A549 (cell line): ENCODE measurements around the gene HPGD. TPM values are rescaled to one million over a fixed set of nuclear protein-coding genes. Genes with fewer than 3 reads are reported as not detected.

ENCODE experiments used
- ATAC-seq, 2 experiments: fragments of 200-7000 bp in 1 of 2; fragments of >200 bp in 1 of 2; cut with Nextera tagmentation in 1 of 2; cut with Tn5 transposase in 1 of 2; 3 replicates each; pipeline versions ENCODE4 v1.8.0 to v1.9.1; 2018 to 2020; ENCODE audit warnings: mild to moderate bottlenecking in 1 of 2, moderate library complexity in 1 of 2
- CTCF ChIA-PET: fragments of 300-600 bp; sonication (Branson Sonifier 250); formaldehyde crosslinking; extraction: SDS; loops from one replicate; lab custom pipeline; 2021; ENCODE audit warnings: antibody characterized with exemption, inconsistent platforms; lab: Yijun Ruan, JAX
- POLR2A ChIA-PET: fragments of 350-600 bp; formaldehyde crosslinking; extraction: SDS; loops from one replicate; lab custom pipeline; 2021; ENCODE audit warnings: antibody characterized with exemption, inconsistent platforms; lab: Yijun Ruan, JAX
- DNase-seq, 2 experiments: peaks; one replicate each; pipeline versions ENCODE4 v3.0.0 to v3.0.0-alpha.2; 2011 to 2016; ENCODE audit warnings: low read depth in 1 of 2, low spot score in 1 of 2
- FAIRE-seq: peaks from 2 replicates; lab custom pipeline; 2011; peaks lifted over from hg19 to GRCh38; lab: Jason Lieb, UNC
- H3K27ac ChIP-seq, 2 experiments: fragments of >200 bp; sonication (Bioruptor Twin); formaldehyde crosslinking; 3 replicates each; pipeline ENCODE4 v1.5.1; 2016 to 2017
- H3K4me1 ChIP-seq: fragments of >200 bp; sonication (Bioruptor Twin); formaldehyde crosslinking; 3 replicates; pipeline ENCODE4 v1.6.1; 2016
- H3K4me2 ChIP-seq: fragments of >200 bp; sonication (Bioruptor Twin); formaldehyde crosslinking; 3 replicates; pipeline ENCODE4 v1.6.1; 2016
- H3K4me3 ChIP-seq: fragments of >200 bp; sonication (Bioruptor Twin); formaldehyde crosslinking; 3 replicates; pipeline ENCODE4 v1.5.1; 2016
- H3K9me3 ChIP-seq: fragments of >200 bp; sonication (Bioruptor Twin); formaldehyde crosslinking; 3 replicates; pipeline ENCODE4 v1.6.1; 2016
- ATOH8 ChIP-seq: fragments of 250-450 bp; sonication (Bioruptor Pico); IDR thresholded peaks from 2 replicates; pipeline ENCODE4 v1.5.0; 2020; ENCODE audit warnings: low read depth, mild to moderate bottlenecking, moderate library complexity
- BCL3 ChIP-seq: fragments of >200 bp; sonication (Bioruptor Twin); formaldehyde crosslinking; IDR thresholded peaks from 3 replicates; pipeline ENCODE4 v1.6.1; 2016
- BHLHE40 ChIP-seq: IDR thresholded peaks from 2 replicates; pipeline ENCODE4 v1.6.1; 2012; ENCODE audit warnings: low read depth, low read length, inconsistent platforms
- CBX2 ChIP-seq: fragments of 200-600 bp; sonication (generic); IDR thresholded peaks from 2 replicates; pipeline ENCODE4 v1.6.1; 2016; ENCODE audit warnings: low read depth, mild to moderate bottlenecking, borderline replicate concordance
- CBX8 ChIP-seq: fragments of 200-600 bp; sonication (generic); IDR thresholded peaks from 2 replicates; pipeline ENCODE4 v1.6.1; 2016
- CHD2 ChIP-seq: fragments of 150-350 bp; IDR thresholded peaks from 2 replicates; pipeline ENCODE4 v1.6.1; 2014; ENCODE audit warnings: low read length; ENCODE audit not compliant: partially characterized antibody
- CHD4 ChIP-seq: fragments of 200-600 bp; sonication (generic); IDR thresholded peaks from 2 replicates; pipeline ENCODE4 v1.6.1; 2016; ENCODE audit warnings: antibody characterized with exemption, mild to moderate bottlenecking, borderline replicate concordance
- EP300 ChIP-seq, 2 experiments: fragments of >200 bp; sonication (Bioruptor Twin); formaldehyde crosslinking; IDR thresholded peaks; 2 replicates in 1 of 2; 3 replicates in 1 of 2; pipeline ENCODE4 v1.6.1; 2016 to 2017
- FOSB ChIP-seq: fragments of 250-450 bp; sonication (Bioruptor Pico); IDR thresholded peaks from 2 replicates; pipeline ENCODE4 v1.5.0; 2020; ENCODE audit warnings: mild to moderate bottlenecking, moderate library complexity
- FOSL2 ChIP-seq, 2 experiments: fragments of 450-650 bp in 1 of 2; fragments of >200 bp in 1 of 2; sonication (Bioruptor Twin) in 1 of 2; formaldehyde crosslinking; IDR thresholded peaks; 2 replicates each; pipeline versions ENCODE4 v1.5.0 to v1.6.1; 2016 to 2020; ENCODE audit warnings: mild to moderate bottlenecking in 1 of 2, moderate library complexity in 1 of 2
- HES2 ChIP-seq: fragments of >200 bp; sonication (Bioruptor Twin); formaldehyde crosslinking; IDR thresholded peaks from 2 replicates; pipeline ENCODE4 v1.6.1; 2016
- HEYL ChIP-seq: fragments of 250-450 bp; sonication (Bioruptor Pico); IDR thresholded peaks from 2 replicates; pipeline ENCODE4 v1.8.0; 2021; ENCODE audit warnings: mild to moderate bottlenecking, moderate library complexity
- HOXB13 ChIP-seq: fragments of 250-450 bp; sonication (Bioruptor Pico); IDR thresholded peaks from 2 replicates; pipeline ENCODE4 v1.5.0; 2020; ENCODE audit warnings: low read depth, mild to moderate bottlenecking, moderate library complexity
- MAFK ChIP-seq: fragments of 450-650 bp; IDR thresholded peaks from 2 replicates; pipeline ENCODE4 v1.6.1; 2014; ENCODE audit not compliant: partially characterized antibody
- MAZ ChIP-seq: fragments of 150-350 bp; IDR thresholded peaks from 2 replicates; pipeline ENCODE4 v1.6.1; 2014; ENCODE audit warnings: antibody characterized with exemption, low read depth, low read length, borderline replicate concordance
- MYC ChIP-seq: IDR thresholded peaks from 2 replicates; pipeline ENCODE4 v1.6.1; 2012; ENCODE audit warnings: mild to moderate bottlenecking, inconsistent platforms, low read length, improper control_type of control experiment, borderline replicate concordance
- NFE2L2 ChIP-seq: fragments of 150-350 bp; conservative IDR thresholded peaks from 2 replicates; pipeline ENCODE4 v1.6.1; 2014; ENCODE audit warnings: low read length
- NPAS2 ChIP-seq: fragments of 250-450 bp; sonication (Bioruptor Pico); IDR thresholded peaks from 2 replicates; pipeline ENCODE4 v1.8.0; 2022; ENCODE audit warnings: mild to moderate bottlenecking, moderate library complexity, borderline replicate concordance
- NR3C1 ChIP-seq: fragments of >200 bp; sonication (Bioruptor Twin); formaldehyde crosslinking; IDR thresholded peaks from 3 replicates; pipeline ENCODE4 v1.6.1; 2017
- PBX3 ChIP-seq: IDR thresholded peaks from 2 replicates; pipeline ENCODE4 v1.6.1; 2012
- PHF8 ChIP-seq: fragments of 200-600 bp; sonication (generic); IDR thresholded peaks from 2 replicates; pipeline ENCODE4 v1.6.1; 2016; ENCODE audit warnings: low read depth, mild to moderate bottlenecking, antibody characterized with exemption, moderate library complexity, borderline replicate concordance
- POLR2AphosphoS2 ChIP-seq: conservative IDR thresholded peaks from 2 replicates; pipeline ENCODE4 v1.6.1; 2012; ENCODE audit warnings: low read length, improper control_type of control experiment, inconsistent platforms
- RAD21 ChIP-seq, 2 experiments: fragments of >200 bp in 1 of 2; sonication (Bioruptor Twin) in 1 of 2; formaldehyde crosslinking in 1 of 2; IDR thresholded peaks in 1 of 2; conservative IDR thresholded peaks in 1 of 2; 2 replicates in 1 of 2; 3 replicates in 1 of 2; pipeline ENCODE4 v1.6.1; 2012 to 2018; ENCODE audit warnings: inconsistent platforms in 1 of 2
- REST ChIP-seq: fragments of 200-600 bp; sonication (generic); IDR thresholded peaks from 2 replicates; pipeline ENCODE4 v1.6.1; 2016; ENCODE audit warnings: antibody characterized with exemption, mild to moderate bottlenecking, moderate library complexity
- ZFP36 ChIP-seq: fragments of 450-650 bp; IDR thresholded peaks from 2 replicates; pipeline ENCODE4 v1.6.1; 2014; ENCODE audit warnings: borderline replicate concordance; ENCODE audit not compliant: partially characterized antibody
- ZNF302 ChIP-seq: fragments of 250-450 bp; sonication (Bioruptor Pico); IDR thresholded peaks from 2 replicates; pipeline ENCODE4 v1.9.0; 2021; ENCODE audit warnings: inconsistent platforms, mild to moderate bottlenecking, moderate library complexity
- WGBS: methylation state at CpG from one replicate; pipeline ENCODE4 v1.1.6; 2017; ENCODE audit errors: missing lambda C conversion rate; 5-methylcytosine and 5-hydroxymethylcytosine counted together
- polyA plus RNA-seq, 4 experiments: library from polyadenylated mRNA; depleted of rRNA in 3 of 4; stranded (reverse); fragments of >200 nt; fragmentation: RNase III in 1 of 4; extraction: RNeasy Plus Mini Kit Qiagen cat#74134 plus additional on column Dnase treatment in 1 of 4; gene quantifications; 2 replicates in 3 of 4; 3 replicates in 1 of 4; pipeline ENCODE4 v1.2.3, GENCODE V29; 2011 to 2017

HPGD gene
- polyA plus RNA-seq, 2 of the 4 experiments (the other 2 are of a cell fraction), result 114 to 127 TPM

GRCh38 chr4:174544496-174544895 lies 22.2 kb upstream of the HPGD start:
- WGBS, result 65% methylated on average over 4 of the region's 4 CpGs
- ATAC-seq, result no peak
- Histone ChIP-seq H3K4me2 (no peak overlapping the region), H3K27ac (no peak overlapping the region), H3K4me1 (no peaks in the 10 kb centered on the region), H3K9me3 (peaks cover 10% of the 10 kb centered on the region; the same call in 1 of the 3 replicates), H3K4me3 (no peak overlapping the region)
- no peak for TF ChIP-seq BCL3
- no peak for TF ChIP-seq RAD21 (conservative IDR thresholded peaks at IDR 0.05 in 1 of 2, IDR thresholded peaks at IDR 0.05 in 1 of 2)
- no peak for TF ChIP-seq MYC
- TF ChIP-seq CHD4, result no peak
- no peak for TF ChIP-seq FOSB (CRISPR knock-in tag)
- TF ChIP-seq ATOH8 (CRISPR knock-in tag), result no peak
- no peak for TF ChIP-seq ZFP36
- TF ChIP-seq HOXB13 (CRISPR knock-in tag), result no peak
- TF ChIP-seq PBX3, result no peak
- TF ChIP-seq HEYL (CRISPR knock-in tag), result no peak
- POLR2A ChIA-PET, result no interaction called here
- DNase-seq, result no peak
- CTCF ChIA-PET, result no interaction called here
- FAIRE-seq, result no peak

GRCh38 chr4:174540175-174540574 lies 17.9 kb upstream of the HPGD start:
- FAIRE-seq, result no peak
- no peak for ATAC-seq
- Histone ChIP-seq H3K4me2 (no peak overlapping the region), H3K4me3 (no peak overlapping the region), H3K4me1 (peaks cover 15% of the 10 kb centered on the region; the same call in 2 of the 3 replicates), H3K9me3 (0 out of 3 replicates have a peak, but pooled peaks cover 2% of the 10 kb centered on the region), H3K27ac (no peak overlapping the region)
- 94% methylated on average over 9 of the region's 10 CpGs for WGBS
- CTCF ChIA-PET, result no interaction called here
- POLR2A ChIA-PET, result no interaction called here
- DNase-seq, result no peak
- TF ChIP-seq PHF8 (no peak), CBX2 (no peak), REST (no peak), RAD21 (conservative IDR thresholded peaks at IDR 0.05 in 1 of 2, IDR thresholded peaks at IDR 0.05 in 1 of 2) (no peak), PBX3 (no peak), POLR2AphosphoS2 (no peak), NPAS2 (CRISPR knock-in tag) (no peak), HES2 (no peak), NFE2L2 (no peak), MAZ (no peak), ZNF302 (CRISPR knock-in tag) (no peak), MAFK (no peak), NR3C1 (no peak), BHLHE40 (no peak), CBX8 (no peak), ZFP36 (no peak), CHD2 (no peak), FOSL2 (IDR thresholded peaks at IDR 0.05) (no peak), FOSL2 (CRISPR knock-in tag; IDR thresholded peaks at IDR 0.05) (no peak), EP300 (IDR thresholded peaks at IDR 0.05) (no peak)
